MM.1S (cell line): Measurements from ENCODE around the gene IFNK.

ENCODE experiments used
- CTCF ChIP-seq: fragments of 300-600 bp; sonication (generic); IDR thresholded peaks from 2 replicates; pipeline ENCODE4 v1.5.1; 2016; ENCODE audit warnings: antibody characterized with exemption, low read length, mixed read lengths
- EZH2phosphoT487 ChIP-seq: fragments of 300-600 bp; sonication (generic); IDR thresholded peaks from 2 replicates; pipeline ENCODE4 v1.6.1; 2018; ENCODE audit warnings: antibody characterized with exemption, low read length

- TF ChIP-seq EZH2phosphoT487 = no peak
- no peak for TF ChIP-seq CTCF
Measured at GRCh38 chr9:27518809-27519208, 5.3 kb upstream of the IFNK start.
